Uterus (tissue), 2 donors: Measurements from ENCODE around the gene DIAPH2.

ENCODE experiments used
- CTCF ChIP-seq, 4 experiments: fragments of 200-600 bp in 2 of 4; fragments of 450-650 bp in 2 of 4; sonication (generic) in 2 of 4; IDR thresholded peaks; one replicate each; pipeline ENCODE4 v1.5.1; 2016 to 2019; ENCODE audit warnings: antibody characterized with exemption in 4 of 4, mild to moderate bottlenecking in 2 of 4, moderate library complexity in 1 of 4
- POLR2A ChIP-seq, 2 donors: fragments of 450-650 bp; IDR thresholded peaks; one replicate each; pipeline ENCODE4 v1.6.1; 2016; ENCODE audit warnings: antibody characterized with exemption in 2 of 2, mild to moderate bottlenecking in 1 of 2, moderate library complexity in 1 of 2

GRCh38 chrX:97628807-97629596 is 944.4 kb downstream of the DIAPH2 start:
- TF ChIP-seq POLR2A (IDR thresholded peaks at IDR 0.05) = no peak
- no peak for TF ChIP-seq CTCF (IDR thresholded peaks at IDR 0.05)
